Tibial nerve (tissue), 4 donors: ENCODE results near the gene SMARCAL1.

Experiments
- EP300 ChIP-seq, 2 donors: sonication (generic); formaldehyde crosslinking; IDR thresholded peaks; one replicate each; pipeline ENCODE4 v1.6.1; 2017; ENCODE audit warnings: antibody characterized with exemption in 2 of 2, mild to moderate bottlenecking in 1 of 2
- POLR2A ChIP-seq, 2 donors: fragments of 450-650 bp; IDR thresholded peaks; one replicate each; pipeline ENCODE4 v1.6.1; 2017; ENCODE audit warnings: antibody characterized with exemption in 2 of 2, mild to moderate bottlenecking in 2 of 2, moderate library complexity in 2 of 2
- TF ChIP-seq, protein P1 (sequence below), 5 experiments: fragments of 200-600 bp in 3 of 5; fragments of 450-650 bp in 2 of 5; sonication (generic) in 3 of 5; IDR thresholded peaks; one replicate each; pipeline ENCODE4 v1.5.1; 2016 to 2019; ENCODE audit warnings: antibody characterized with exemption in 5 of 5, mild to moderate bottlenecking in 3 of 5, moderate library complexity in 2 of 5

DNA sequence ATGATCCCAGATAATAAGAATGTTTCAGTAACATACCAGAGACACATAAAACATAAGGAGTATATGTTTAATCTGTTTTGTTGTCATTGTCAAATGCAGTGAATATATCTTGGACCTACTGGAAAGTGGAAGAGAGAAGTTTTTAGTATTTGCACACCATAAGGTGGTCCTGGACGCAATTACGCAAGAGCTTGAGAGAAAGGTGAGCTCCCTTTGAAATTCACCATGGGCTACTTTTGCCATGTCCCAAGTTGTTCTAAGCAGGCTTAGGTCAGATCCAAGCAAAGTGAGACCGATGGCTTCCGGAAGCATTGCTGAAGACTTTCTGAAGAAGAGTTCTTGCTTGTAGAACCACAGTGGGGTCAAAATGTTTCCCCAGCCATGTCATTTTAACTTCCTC, 55.6 kb downstream of the SMARCAL1 start:
- TF ChIP-seq, protein P1, sequence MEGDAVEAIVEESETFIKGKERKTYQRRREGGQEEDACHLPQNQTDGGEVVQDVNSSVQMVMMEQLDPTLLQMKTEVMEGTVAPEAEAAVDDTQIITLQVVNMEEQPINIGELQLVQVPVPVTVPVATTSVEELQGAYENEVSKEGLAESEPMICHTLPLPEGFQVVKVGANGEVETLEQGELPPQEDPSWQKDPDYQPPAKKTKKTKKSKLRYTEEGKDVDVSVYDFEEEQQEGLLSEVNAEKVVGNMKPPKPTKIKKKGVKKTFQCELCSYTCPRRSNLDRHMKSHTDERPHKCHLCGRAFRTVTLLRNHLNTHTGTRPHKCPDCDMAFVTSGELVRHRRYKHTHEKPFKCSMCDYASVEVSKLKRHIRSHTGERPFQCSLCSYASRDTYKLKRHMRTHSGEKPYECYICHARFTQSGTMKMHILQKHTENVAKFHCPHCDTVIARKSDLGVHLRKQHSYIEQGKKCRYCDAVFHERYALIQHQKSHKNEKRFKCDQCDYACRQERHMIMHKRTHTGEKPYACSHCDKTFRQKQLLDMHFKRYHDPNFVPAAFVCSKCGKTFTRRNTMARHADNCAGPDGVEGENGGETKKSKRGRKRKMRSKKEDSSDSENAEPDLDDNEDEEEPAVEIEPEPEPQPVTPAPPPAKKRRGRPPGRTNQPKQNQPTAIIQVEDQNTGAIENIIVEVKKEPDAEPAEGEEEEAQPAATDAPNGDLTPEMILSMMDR (IDR thresholded peaks at IDR 0.05), result no peak
- TF ChIP-seq POLR2A (IDR thresholded peaks at IDR 0.05) (no peak), EP300 (IDR thresholded peaks at IDR 0.05) (no peak)
